ENCODE data around the gene KMT5B.
"Not testable (repeated sequence)": the region's sequence is repeated elsewhere in the genome, so short reads cannot be mapped to it uniquely, and the experiment has no call there.

The KMT5B gene

GRCh38 chr11:68213135-68213515 is at the start of gene KMT5B:
Gene KMT5B (minus strand): TSS chr11:68213296. CDS start chr11:68190076, 23,220 bp downstream.
- in situ Hi-C loops (cut with MboI; ENCODE audit: low sequenced_read_pairs) = no loop called here

GRCh38 chr11:68262544-68262827 is 49.4 kb upstream of the KMT5B start:
- in situ Hi-C loops (cut with MboI; ENCODE audit: low sequenced_read_pairs) = no loop called here

DNA sequence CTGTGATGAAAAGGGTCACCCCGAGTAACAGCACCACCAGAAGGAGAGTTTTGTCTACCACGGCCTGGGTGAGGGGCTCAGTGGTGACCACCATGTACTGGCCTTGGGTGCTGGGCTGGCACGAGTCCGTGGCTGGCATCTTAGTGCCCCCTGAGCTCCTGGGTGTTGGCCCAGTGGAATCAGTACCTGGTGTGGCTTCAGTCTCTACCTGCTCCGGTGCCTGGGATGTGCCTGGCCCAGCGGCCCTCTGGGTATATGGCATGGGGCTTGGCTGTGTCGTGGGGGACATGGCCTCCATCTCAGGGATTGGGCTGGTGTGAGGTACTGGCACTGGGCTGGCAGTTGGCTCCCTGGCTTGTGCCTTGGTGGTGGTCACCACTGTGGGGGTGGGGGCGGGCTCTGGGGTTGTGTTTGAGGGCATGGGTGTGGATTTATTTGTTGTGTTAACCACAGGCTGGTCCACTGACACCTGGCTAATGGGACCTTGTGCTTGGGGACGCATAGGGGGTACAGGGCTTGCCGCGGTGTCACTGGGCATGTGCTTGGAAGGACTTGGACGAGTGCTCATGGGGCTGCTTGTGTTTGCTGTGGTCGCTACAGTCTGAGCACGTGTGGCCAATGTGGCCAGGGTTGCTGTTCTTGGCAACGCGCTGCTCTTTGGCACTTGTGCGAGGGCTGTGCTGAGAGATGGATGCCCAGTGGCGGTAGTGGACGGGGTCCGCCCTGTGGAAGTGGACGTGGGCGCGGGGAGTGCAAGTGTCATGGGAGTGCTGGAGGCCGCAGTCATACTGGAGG is 48.9 kb upstream of the KMT5B start:
- in situ Hi-C loops (cut with MboI; ENCODE audit: low sequenced_read_pairs) = no loop called here

- in situ Hi-C loops (cut with MboI; ENCODE audit: low sequenced_read_pairs) = no loop called here
These were observed 47.9 kb upstream of the KMT5B start for GRCh38 chr11:68261006-68261405.

- in situ Hi-C loops (cut with MboI; ENCODE audit: low sequenced_read_pairs) = no loop called here
These were observed 47.4 kb upstream of the KMT5B start for GRCh38 chr11:68260484-68260883.

DNA sequence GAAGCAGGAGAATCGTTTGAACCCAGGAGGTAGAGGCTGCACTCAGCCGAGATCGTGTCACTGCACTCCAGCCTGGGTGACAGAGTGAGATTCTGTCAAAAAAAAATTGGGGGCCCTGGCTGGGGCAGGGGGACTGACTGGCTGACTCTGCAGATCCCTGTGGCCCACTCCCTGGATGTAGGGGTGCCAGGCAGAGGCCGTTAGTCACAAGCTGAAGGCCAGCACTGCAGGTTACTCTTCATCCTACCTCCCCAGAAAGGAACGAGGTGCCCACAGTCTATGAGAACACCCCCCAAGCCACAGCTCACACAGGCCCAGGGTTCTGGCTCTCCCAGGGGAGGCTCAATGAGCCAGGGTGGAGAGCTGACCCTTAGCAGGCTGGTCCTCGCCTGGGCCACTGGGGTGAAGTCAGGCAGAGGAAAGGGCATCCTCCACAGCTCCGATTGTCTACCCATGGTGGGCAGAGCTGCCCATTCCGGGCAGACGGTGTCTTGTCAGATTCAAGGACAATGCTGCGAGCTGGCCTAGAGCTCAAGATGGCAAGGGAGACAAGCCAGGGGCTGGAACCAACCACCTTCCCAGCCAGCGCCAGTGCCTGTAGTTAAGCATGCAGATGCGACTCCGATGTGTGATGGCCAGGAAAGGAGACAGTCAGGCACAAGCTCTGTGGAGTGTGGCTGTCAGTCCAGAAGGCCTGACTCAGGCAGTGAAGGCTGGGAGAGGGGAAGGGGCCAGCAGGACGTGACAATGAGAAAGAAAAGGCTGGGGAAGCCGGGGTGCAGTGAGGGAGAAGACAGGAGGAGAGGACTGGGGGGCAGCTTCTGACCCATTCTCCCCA is 46.2 kb upstream of the KMT5B start:
- in situ Hi-C loops (cut with MboI; ENCODE audit: low sequenced_read_pairs) = loop anchor here (10.0 kb wide), 1 partner anchor 45 kb away; no protein-coding TSS in a partner anchor

- in situ Hi-C loops (cut with MboI; ENCODE audit: low sequenced_read_pairs) = loop anchor here (10.0 kb wide), 1 partner anchor 46 kb away; no protein-coding TSS in a partner anchor
These were observed 45.3 kb upstream of the KMT5B start for GRCh38 chr11:68258363-68258765.

DNA sequence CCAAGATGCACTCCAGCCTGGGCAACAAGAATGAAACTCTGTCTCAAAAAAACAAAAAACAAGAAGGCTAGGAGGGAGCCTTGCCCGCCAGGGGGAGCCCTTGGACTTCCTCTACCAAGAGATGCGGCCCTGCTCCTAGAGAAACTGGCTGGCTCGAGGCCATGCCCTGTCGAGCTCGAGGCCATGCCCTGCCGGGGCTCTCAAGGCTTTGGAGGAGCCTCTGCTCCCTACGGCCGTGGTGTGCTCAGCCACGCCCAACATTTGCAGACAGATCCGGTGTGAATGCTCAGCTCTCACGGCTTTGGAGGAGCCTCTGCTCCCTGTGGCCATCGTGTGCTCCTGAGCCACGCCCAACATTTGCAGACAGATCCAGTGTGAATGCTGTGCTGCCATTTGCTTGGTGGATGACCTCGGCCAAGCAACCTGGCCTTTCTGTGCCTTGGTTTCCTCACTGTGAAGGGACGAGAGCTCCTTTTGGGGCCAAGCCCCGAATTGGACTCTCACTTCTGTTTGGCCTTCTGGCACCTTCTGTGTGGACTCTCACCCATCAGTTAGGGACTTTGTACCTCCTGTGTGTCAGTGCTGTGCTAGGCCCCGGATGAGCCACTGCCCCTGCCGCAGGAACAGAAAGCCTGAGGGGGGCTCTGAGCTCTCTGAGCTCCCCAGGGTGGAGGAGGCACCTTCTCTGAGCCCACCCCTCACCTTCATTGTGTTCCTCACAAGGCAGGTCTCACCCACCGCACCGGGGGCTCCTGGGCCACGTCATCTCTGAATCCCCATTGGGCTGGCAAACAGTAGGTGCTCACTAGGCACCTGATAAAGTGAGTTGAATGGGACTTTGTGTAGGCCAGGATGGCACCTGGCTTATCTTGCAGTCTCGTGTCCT is 44.6 kb upstream of the KMT5B start:
- in situ Hi-C loops (cut with MboI; ENCODE audit: low sequenced_read_pairs) = loop anchor here (10.0 kb wide), 1 partner anchor 47 kb away; no protein-coding TSS in a partner anchor

DNA sequence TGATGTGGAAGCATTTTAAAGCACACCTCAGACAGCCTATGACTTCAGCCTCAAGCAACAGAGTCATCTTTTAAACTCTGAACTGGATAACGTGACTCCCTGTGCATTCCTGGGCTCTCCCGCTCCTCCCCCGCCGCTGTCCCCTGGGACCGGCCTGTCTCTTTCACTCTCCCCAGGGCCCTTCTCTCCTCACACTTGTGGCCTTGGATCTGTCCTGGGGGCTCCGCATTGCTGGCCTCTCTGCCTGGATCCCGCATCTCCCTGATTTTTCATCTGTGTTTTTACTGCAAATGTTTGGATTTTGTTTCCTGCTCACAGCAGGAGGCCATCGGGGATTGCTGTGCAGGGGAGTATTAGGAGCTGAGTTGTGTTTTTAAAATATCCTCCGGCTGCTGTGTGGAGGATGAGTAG is 43.2 kb upstream of the KMT5B start:
- in situ Hi-C loops (cut with MboI; ENCODE audit: low sequenced_read_pairs) = loop anchor here (10.0 kb wide), 1 partner anchor 48 kb away; no protein-coding TSS in a partner anchor

DNA sequence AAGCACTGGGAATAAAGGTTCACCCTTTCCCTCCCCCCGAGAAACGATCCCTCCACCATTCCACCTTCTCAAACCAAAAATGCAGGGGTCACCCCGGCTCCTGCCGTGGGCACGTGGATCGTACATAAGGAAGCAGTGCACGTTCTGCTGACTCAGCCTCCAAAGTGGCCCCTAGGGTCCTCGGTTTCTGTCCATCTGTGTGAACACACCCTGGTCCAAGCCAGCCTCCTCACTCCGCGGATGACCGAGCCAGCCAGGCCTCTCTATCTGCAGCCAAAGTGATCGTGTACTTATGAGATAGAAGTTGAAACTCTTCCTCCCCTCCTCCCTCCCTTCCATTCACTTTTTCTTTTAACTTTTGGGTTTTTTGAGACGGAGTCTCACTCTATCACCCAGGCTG is 42.4 kb upstream of the KMT5B start:
- in situ Hi-C loops (cut with MboI; ENCODE audit: low sequenced_read_pairs) = loop anchor here (10.0 kb wide), 1 partner anchor 49 kb away; no protein-coding TSS in a partner anchor

- in situ Hi-C loops (cut with MboI; ENCODE audit: low sequenced_read_pairs) = loop anchor here (10.0 kb wide), 1 partner anchor 50 kb away; no protein-coding TSS in a partner anchor
These were observed 41.3 kb upstream of the KMT5B start for GRCh38 chr11:68254421-68254820.

GRCh38 chr11:68251765-68252164 is 38.7 kb upstream of the KMT5B start:
- in situ Hi-C loops (cut with MboI; ENCODE audit: low sequenced_read_pairs) = loop anchor here (10.0 kb wide), 1 partner anchor 53 kb away; no protein-coding TSS in a partner anchor

DNA sequence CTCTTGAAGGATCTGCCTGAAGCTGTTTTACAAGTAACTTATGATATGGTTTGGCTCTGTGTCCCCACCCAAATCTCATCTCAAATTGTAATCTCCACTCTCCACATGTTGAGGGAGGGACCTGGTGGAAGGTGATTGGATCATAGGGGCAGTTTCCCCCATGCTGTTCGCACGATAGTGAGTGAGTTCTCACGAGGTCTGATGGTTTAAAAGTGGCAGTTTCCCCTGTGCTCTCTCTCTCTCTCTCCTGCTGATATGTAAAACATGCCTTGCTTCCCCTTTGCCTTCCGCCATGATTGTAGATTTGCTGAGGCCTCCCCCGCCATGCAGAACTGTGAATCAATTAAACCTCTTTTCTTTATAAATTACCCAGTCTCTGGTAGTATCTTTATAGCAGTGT is 31.8 kb upstream of the KMT5B start:
- in situ Hi-C loops (cut with MboI; ENCODE audit: low sequenced_read_pairs) = not testable (repeated sequence)

GRCh38 chr11:68243847-68244246 is 30.8 kb upstream of the KMT5B start:
- in situ Hi-C loops (cut with MboI; ENCODE audit: low sequenced_read_pairs) = not testable (repeated sequence)

GRCh38 chr11:68242616-68243015 is 29.5 kb upstream of the KMT5B start:
- in situ Hi-C loops (cut with MboI; ENCODE audit: low sequenced_read_pairs) = no loop called here

GRCh38 chr11:68231621-68232020 is 18.5 kb upstream of the KMT5B start:
- in situ Hi-C loops (cut with MboI; ENCODE audit: low sequenced_read_pairs) = no loop called here

- in situ Hi-C loops (cut with MboI; ENCODE audit: low sequenced_read_pairs) = no loop called here
These were observed 16.5 kb upstream of the KMT5B start for GRCh38 chr11:68229601-68230000.

DNA sequence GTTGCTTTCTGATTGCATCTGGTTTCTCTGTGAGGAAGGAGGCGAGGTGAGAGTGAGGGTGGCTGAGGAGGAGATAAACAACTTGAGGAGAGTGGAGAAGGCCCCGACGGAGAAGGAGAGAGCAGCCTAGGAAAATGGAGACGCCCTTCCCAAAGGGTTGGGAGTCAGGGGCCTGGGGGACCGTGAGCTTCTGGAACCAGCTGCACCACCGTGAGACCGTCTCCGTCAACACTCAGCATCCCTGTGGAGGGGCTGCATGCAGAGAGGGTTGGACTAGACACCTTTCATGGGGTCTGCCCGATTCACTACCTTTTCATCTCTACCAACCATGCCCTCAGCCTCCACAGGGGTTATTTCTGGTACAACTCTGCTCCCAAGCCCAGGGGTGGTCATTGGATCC is 13.3 kb upstream of the KMT5B start:
- in situ Hi-C loops (cut with MboI; ENCODE audit: low sequenced_read_pairs) = no loop called here

GRCh38 chr11:68224606-68225005 is 11.5 kb upstream of the KMT5B start:
- in situ Hi-C loops (cut with MboI; ENCODE audit: low sequenced_read_pairs) = no loop called here

GRCh38 chr11:68223275-68223674 is 10.2 kb upstream of the KMT5B start:
- in situ Hi-C loops (cut with MboI; ENCODE audit: low sequenced_read_pairs) = no loop called here

DNA sequence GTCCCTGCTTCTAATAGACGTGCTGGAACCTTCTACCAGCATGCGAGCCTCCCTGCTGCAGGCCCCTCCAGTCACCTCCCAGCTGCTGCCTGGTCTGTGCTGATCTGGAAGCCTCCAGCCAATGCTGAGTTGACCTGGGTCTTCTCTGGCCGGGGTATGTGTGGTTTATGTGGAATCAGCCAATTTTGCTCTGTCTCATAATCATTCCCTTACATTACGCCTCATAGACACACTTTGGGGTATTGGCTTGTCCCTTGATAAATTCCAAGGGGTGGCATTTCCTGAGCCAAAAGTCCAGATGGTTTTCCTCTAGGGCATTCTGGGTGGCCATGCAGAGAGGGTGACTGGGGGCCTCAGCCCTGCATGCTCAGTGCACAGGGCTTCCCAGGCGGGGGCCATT is 8.3 kb upstream of the KMT5B start:
- in situ Hi-C loops (cut with MboI; ENCODE audit: low sequenced_read_pairs) = no loop called here

All from HL-60/S4 treated with phorbol 12-myristate 13-acetate at 8.2 ng/mL for 4 days and 3 days (cell line).